Tibial artery (tissue), 4 donors: ENCODE measurements around the gene TCEA2.

Experiments used
- DNase-seq, 2 donors: peaks; one replicate each; pipeline ENCODE4 v3.0.0-alpha.2; 2019
- H3K27ac ChIP-seq, 2 donors: fragments of 200-600 bp; sonication (generic) in 1 of 2; 1 replicate in 1 of 2; 2 replicates in 1 of 2; pipeline ENCODE4 v1.5.1; 2018 to 2019; ENCODE audit warnings: mild to moderate bottlenecking in 1 of 2
- H3K27me3 ChIP-seq, 2 donors: fragments of 200-600 bp; sonication (generic) in 1 of 2; one replicate each; pipeline versions ENCODE4 v1.5.1 to v1.6.0; 2016 to 2019
- H3K36me3 ChIP-seq, 3 donors: fragments of 200-600 bp; sonication (generic) in 2 of 3; one replicate each; pipeline ENCODE4 v1.5.1; 2016 to 2019; ENCODE audit warnings: mild to moderate bottlenecking in 2 of 3
- H3K4me1 ChIP-seq, 4 donors: fragments of 200-600 bp; sonication (generic) in 2 of 4; 1 replicate in 3 of 4; 2 replicates in 1 of 4; pipeline ENCODE4 v1.5.1; 2016 to 2019
- H3K4me3 ChIP-seq, 2 donors: fragments of 200-600 bp; sonication (generic) in 1 of 2; 1 replicate in 1 of 2; 2 replicates in 1 of 2; pipeline ENCODE4 v1.5.1; 2018 to 2019; ENCODE audit warnings: mild to moderate bottlenecking in 2 of 2
- H3K9me3 ChIP-seq, 3 donors: fragments of 200-600 bp; sonication (generic) in 1 of 3; one replicate each; pipeline ENCODE4 v1.5.1; 2016 to 2019
- intact Hi-C: fragments of 100-400 bp; cut with DNase I; formaldehyde crosslinking; loops from one replicate; pipeline ENCODE4 v1.15.0; 2023; ENCODE audit warnings: low total_unique reads
- TF ChIP-seq, protein P1 (sequence below), 2 experiments: fragments of 200-600 bp in 1 of 2; fragments of 450-650 bp in 1 of 2; IDR thresholded peaks; one replicate each; pipeline ENCODE4 v1.5.1; 2017 to 2019; ENCODE audit warnings: antibody characterized with exemption in 2 of 2, mild to moderate bottlenecking in 1 of 2, moderate library complexity in 1 of 2

Gene TCEA2

DNA sequence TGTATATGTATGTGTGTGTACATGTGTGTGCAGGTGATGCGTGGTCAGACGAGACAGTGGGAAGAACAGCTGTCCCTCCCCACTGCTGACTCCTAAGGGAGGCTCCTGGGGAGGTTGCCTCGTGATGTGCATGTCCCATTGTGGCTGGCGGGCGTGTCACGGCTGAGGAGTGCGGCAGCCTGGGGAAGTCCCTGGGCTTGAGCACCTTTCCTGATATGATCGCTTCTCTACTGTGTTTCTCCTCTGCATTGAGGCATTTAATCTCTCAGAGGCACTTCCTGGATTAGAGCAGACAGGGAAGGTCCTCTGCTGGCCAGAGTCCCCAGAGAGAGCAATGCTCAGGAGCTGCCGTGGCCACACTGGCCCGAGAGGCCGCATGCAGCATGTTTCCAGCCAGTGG, 32.9 kb downstream of the TCEA2 start:
- DNase-seq = no peak
- Histone ChIP-seq H3K27ac (no peak overlapping the region), H3K36me3 (peaks cover 0 to 17% (median 6%) of the 10 kb centered on the region in 3 donors), H3K4me1 (no peaks in the 10 kb centered on the region), H3K4me3 (no peak overlapping the region), H3K9me3 (no peaks in the 10 kb centered on the region), H3K27me3 (peaks cover 0 to 46% of the 10 kb centered on the region in 2 donors)
- TF ChIP-seq, protein P1, sequence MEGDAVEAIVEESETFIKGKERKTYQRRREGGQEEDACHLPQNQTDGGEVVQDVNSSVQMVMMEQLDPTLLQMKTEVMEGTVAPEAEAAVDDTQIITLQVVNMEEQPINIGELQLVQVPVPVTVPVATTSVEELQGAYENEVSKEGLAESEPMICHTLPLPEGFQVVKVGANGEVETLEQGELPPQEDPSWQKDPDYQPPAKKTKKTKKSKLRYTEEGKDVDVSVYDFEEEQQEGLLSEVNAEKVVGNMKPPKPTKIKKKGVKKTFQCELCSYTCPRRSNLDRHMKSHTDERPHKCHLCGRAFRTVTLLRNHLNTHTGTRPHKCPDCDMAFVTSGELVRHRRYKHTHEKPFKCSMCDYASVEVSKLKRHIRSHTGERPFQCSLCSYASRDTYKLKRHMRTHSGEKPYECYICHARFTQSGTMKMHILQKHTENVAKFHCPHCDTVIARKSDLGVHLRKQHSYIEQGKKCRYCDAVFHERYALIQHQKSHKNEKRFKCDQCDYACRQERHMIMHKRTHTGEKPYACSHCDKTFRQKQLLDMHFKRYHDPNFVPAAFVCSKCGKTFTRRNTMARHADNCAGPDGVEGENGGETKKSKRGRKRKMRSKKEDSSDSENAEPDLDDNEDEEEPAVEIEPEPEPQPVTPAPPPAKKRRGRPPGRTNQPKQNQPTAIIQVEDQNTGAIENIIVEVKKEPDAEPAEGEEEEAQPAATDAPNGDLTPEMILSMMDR (IDR thresholded peaks at IDR 0.05) = no peak
- intact Hi-C loops = no loop called here

DNA sequence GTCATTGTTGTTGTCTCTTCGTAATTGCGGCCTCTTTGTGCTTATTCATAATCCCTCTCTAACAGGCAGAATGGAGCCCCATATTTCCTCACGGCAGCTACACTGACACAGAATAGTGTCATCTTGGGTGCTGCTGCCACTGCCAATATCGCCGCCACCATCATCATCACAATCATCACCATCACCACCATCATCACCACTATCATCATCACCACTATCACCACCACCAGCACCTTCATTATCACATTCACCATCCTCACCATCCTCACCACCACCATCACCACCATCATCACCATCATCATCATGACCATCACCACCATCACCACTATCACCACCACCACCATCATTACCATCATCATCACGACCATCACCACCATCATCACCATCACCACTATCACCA, 33.5 kb downstream of the TCEA2 start:
- intact Hi-C loops = no loop called here
- Histone ChIP-seq H3K36me3 (peaks cover 0 to 17% (median 6%) of the 10 kb centered on the region in 3 donors), H3K9me3 (no peaks in the 10 kb centered on the region), H3K4me1 (no peaks in the 10 kb centered on the region), H3K27me3 (peaks cover 0 to 48% of the 10 kb centered on the region in 2 donors), H3K27ac (no peak overlapping the region), H3K4me3 (no peak overlapping the region)
- no peak for DNase-seq
- TF ChIP-seq, protein P1 (IDR thresholded peaks at IDR 0.05) = no peak

DNA sequence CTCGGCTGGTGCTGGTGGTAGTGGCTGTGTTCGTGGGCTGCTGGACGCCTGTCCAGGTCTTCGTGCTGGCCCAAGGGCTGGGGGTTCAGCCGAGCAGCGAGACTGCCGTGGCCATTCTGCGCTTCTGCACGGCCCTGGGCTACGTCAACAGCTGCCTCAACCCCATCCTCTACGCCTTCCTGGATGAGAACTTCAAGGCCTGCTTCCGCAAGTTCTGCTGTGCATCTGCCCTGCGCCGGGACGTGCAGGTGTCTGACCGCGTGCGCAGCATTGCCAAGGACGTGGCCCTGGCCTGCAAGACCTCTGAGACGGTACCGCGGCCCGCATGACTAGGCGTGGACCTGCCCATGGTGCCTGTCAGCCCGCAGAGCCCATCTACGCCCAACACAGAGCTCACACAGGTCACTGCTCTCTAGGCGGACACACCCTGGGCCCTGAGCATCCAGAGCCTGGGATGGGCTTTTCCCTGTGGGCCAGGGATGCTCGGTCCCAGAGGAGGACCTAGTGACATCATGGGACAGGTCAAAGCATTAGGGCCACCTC, 35.5 kb downstream of the TCEA2 start:
- peaks cover 0 to 68% of the 10 kb centered on the region in 2 donors for H3K27me3 ChIP-seq
- no peak overlapping the region for H3K27ac ChIP-seq
- H3K4me3 ChIP-seq = no peak overlapping the region
- DNase-seq = no peak
- H3K36me3 ChIP-seq = peaks cover 0 to 17% (median 6%) of the 10 kb centered on the region in 3 donors
- no peaks in the 10 kb centered on the region for H3K9me3 ChIP-seq
- intact Hi-C loops = no loop called here
- peaks cover 0 to 11% (median 6%) of the 10 kb centered on the region in 4 donors for H3K4me1 ChIP-seq
- TF ChIP-seq, protein P1 (IDR thresholded peaks at IDR 0.05) = no peak

DNA sequence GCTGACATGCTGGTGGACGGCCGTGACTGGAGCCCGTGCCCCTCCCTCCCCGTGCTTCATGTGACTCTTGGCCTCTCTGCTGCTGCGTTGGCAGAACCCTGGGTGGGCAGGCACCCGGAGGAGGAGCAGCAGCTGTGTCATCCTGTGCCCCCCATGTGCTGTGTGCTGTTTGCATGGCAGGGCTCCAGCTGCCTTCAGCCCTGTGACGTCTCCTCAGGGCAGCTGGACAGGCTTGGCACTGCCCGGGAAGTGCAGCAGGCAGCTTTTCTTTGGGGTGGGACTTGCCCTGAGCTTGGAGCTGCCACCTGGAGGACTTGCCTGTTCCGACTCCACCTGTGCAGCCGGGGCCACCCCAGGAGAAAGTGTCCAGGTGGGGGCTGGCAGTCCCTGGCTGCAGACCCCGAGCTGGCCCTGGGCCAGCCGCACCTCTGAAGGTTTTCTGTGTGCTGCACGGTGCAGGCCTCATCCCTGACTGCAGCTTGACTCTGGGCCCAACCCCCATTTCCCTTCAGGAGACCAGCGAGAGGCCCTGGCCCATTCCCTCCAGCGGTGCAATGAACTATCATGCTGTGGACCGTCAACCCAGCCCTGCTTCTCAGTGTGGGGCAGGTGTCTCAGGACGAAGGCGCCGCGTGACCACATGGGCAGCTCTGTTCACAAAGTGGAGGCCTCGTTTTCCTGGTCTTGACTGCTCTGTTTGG, 36.2 kb downstream of the TCEA2 start:
- H3K4me1 ChIP-seq = peaks cover 0 to 11% (median 6%) of the 10 kb centered on the region in 4 donors
- TF ChIP-seq, protein P1 (IDR thresholded peaks at IDR 0.05) = no peak
- H3K27ac ChIP-seq = no peak overlapping the region
- peaks cover 0 to 74% of the 10 kb centered on the region in 2 donors for H3K27me3 ChIP-seq
- H3K36me3 ChIP-seq = peaks cover 0 to 17% (median 6%) of the 10 kb centered on the region in 3 donors
- H3K9me3 ChIP-seq = no peaks in the 10 kb centered on the region
- DNase-seq = no peak
- H3K4me3 ChIP-seq = no peak overlapping the region
- intact Hi-C loops = no loop called here

DNA sequence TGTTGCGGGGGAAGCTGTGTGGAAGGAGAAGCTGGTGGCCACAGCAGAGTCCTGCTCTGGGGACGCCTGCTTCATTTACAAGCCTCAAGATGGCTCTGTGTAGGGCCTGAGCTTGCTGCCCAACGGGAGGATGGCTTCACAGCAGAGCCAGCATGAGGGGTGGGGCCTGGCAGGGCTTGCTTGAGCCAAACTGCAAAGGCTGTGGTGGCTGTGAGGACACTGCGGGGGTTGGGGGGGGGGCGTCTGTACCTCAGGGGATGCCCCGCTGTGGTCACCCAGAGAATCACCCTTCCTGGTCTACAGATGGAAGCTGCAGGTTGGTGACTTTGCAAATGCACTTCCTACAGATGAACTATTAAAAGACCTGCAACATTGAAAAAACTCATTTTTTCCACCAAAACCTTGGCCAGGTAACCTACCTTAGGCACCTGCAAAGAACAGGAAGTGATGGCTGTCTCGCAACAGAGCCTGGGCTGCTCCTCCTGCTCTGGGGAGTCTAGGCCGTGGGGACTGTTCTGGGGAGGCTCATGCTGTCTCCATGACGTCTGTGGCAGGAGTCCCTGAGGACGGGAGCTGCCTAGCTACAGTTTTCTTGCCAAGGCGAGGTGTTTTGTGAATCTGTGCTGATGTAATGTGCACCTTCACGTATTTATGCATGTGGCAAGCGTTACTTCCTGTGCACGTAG, 37.0 kb downstream of the TCEA2 start:
- no peak overlapping the region for H3K27ac ChIP-seq
- DNase-seq = no peak

More for the DNA sequence above, 37.0 kb downstream of the TCEA2 start:
- no peaks in the 10 kb centered on the region for H3K9me3 ChIP-seq
- H3K4me3 ChIP-seq = no peak overlapping the region
- H3K4me1 ChIP-seq = peaks cover 0 to 11% (median 6%) of the 10 kb centered on the region in 4 donors
- intact Hi-C loops = no loop called here
- peaks cover 0 to 82% of the 10 kb centered on the region in 2 donors for H3K27me3 ChIP-seq
- TF ChIP-seq, protein P1 (IDR thresholded peaks at IDR 0.05) = no peak
- peaks cover 0 to 17% (median 6%) of the 10 kb centered on the region in 3 donors for H3K36me3 ChIP-seq
